ENCODE measurements around the gene ARHGEF33. TPM values are rescaled to one million over a fixed set of nuclear protein-coding genes. Genes with fewer than 3 reads are reported as not detected.

The ARHGEF33 gene
- total and polyA plus RNA-seq, 2 of the 8 experiments (the other 6 are each of a cell fraction or from before 2014, with no cell fraction given), result 0.09 to 0.95 TPM

DNA sequence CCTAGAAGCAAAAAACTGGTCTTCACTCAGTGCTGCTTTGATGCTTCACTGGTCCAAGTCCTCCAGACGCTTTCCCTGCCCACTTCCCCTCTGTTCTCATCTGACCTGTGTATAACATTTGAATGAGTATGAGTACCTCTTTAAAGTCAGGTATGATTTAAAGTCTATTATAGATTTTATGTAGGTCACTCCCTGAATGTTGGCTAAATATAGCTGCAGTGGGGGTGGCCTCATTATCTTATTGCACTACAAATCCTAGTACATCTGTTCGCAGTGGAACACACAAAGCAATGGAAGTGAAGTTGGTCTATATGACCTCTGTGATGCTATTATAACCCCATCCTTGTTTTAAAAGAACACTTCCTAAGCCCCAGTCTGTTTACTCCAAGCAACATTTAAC, 33.2 kb downstream of the ARHGEF33 start (continued):
- TF ChIP-seq SAP30 (IDR thresholded peaks at IDR 0.05; ENCODE audit: insufficient read depth, insufficient replicate concordance, low read length) (no peak), EZH2 (IDR thresholded peaks at IDR 0.05; ENCODE audit: low read depth, low read length, severe bottlenecking) (no peak), EGR1 (IDR thresholded peaks at IDR 0.05; ENCODE audit: borderline replicate concordance, low read depth, low read length) (no peak)
- TF ChIP-seq, protein P1, sequence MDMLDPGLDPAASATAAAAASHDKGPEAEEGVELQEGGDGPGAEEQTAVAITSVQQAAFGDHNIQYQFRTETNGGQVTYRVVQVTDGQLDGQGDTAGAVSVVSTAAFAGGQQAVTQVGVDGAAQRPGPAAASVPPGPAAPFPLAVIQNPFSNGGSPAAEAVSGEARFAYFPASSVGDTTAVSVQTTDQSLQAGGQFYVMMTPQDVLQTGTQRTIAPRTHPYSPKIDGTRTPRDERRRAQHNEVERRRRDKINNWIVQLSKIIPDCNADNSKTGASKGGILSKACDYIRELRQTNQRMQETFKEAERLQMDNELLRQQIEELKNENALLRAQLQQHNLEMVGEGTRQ (IDR thresholded peaks at IDR 0.05; ENCODE audit: low read length), result no peak
